IMR-90 (cell line): ENCODE measurements around the gene ECI2. TPM values are rescaled to one million over a fixed set of nuclear protein-coding genes. Genes with fewer than 3 reads are reported as not detected.

Source experiments
- ATAC-seq: fragments of 200-7000 bp; cut with Tn5 transposase; 2 replicates; pipeline ENCODE4 v1.9.1; 2020; ENCODE audit warnings: low read depth, mild to moderate bottlenecking, moderate library complexity
- BruUV-seq: library from RNA; stranded (reverse); fragments of 400-500 nt; replicated peaks from 2 replicates; lab custom pipeline; 2021; lab: Mats Ljungman, UMichigan
- CTCF ChIA-PET: fragments of 300-600 bp; formaldehyde crosslinking; extraction: SDS; loops from one replicate; lab custom pipeline; 2021; ENCODE audit warnings: antibody characterized with exemption; lab: Yijun Ruan, JAX
- POLR2A ChIA-PET: fragments of 300-600 bp; sonication (Branson Sonifier 250); formaldehyde crosslinking; loops from one replicate; lab custom pipeline; 2022; ENCODE audit warnings: antibody characterized with exemption; ENCODE audit not compliant: unreplicated experiment; lab: Charles Lee
- DNase-seq: peaks from one replicate; pipeline ENCODE4 v3.0.0; 2013
- H2AFZ ChIP-seq: replicated peaks from 2 replicates; pipeline ENCODE3; 2013; ENCODE audit warnings: low read length, mild to moderate bottlenecking; ENCODE audit not compliant: poor library complexity
- H2AK5ac ChIP-seq: 2 replicates; pipeline ENCODE4 v1.6.1; 2013; ENCODE audit warnings: low read depth, low read length, inconsistent platforms
- H2AK9ac ChIP-seq: replicated peaks from 2 replicates; pipeline ENCODE3; 2013; ENCODE audit warnings: mild to moderate bottlenecking, low read depth, low read length, moderate library complexity; ENCODE audit not compliant: poor library complexity
- H2BK120ac ChIP-seq: 2 replicates; pipeline ENCODE4 v1.6.1; 2013; ENCODE audit warnings: low read depth, low read length, inconsistent platforms
- H2BK15ac ChIP-seq: 3 replicates; pipeline ENCODE4 v1.6.1; 2013; ENCODE audit warnings: low read depth, low read length, inconsistent platforms
- H2BK20ac ChIP-seq: 2 replicates; pipeline ENCODE4 v1.6.1; 2013; ENCODE audit warnings: low read depth, mild to moderate bottlenecking, inconsistent platforms, low read length, moderate library complexity
- H2BK5ac ChIP-seq: 2 replicates; pipeline ENCODE4 v1.6.1; 2013; ENCODE audit warnings: mild to moderate bottlenecking, low read depth, low read length, inconsistent platforms; ENCODE audit not compliant: poor library complexity, severe bottlenecking
- H3K14ac ChIP-seq: replicated peaks from 2 replicates; pipeline ENCODE4 v1.6.1; 2013; ENCODE audit warnings: low read depth, low read length, inconsistent platforms
- H3K18ac ChIP-seq: 2 replicates; pipeline ENCODE4 v1.6.1; 2013; ENCODE audit warnings: low read depth, low read length, control low read depth
- H3K23ac ChIP-seq: 2 replicates; pipeline ENCODE4 v1.6.1; 2013; ENCODE audit warnings: low read depth, low read length, inconsistent platforms
- H3K27ac ChIP-seq: 2 replicates; pipeline ENCODE4 v1.5.1; 2013; ENCODE audit warnings: mild to moderate bottlenecking, control low read depth, low read length; ENCODE audit not compliant: insufficient read depth
- H3K27me3 ChIP-seq: 2 replicates; pipeline ENCODE4 v1.6.1; 2013; ENCODE audit warnings: low read length; ENCODE audit not compliant: control insufficient read depth, insufficient read depth
- H3K36me3 ChIP-seq: 2 replicates; pipeline ENCODE4 v1.6.1; 2013; ENCODE audit warnings: low read length, mixed read lengths; ENCODE audit not compliant: control insufficient read depth, insufficient read depth
- H3K4ac ChIP-seq: 2 replicates; pipeline ENCODE4 v1.6.1; 2013; ENCODE audit warnings: low read depth, low read length, inconsistent platforms
- H3K4me1 ChIP-seq: 2 replicates; pipeline ENCODE4 v1.6.1; 2013; ENCODE audit warnings: low read length, mixed read lengths; ENCODE audit not compliant: control insufficient read depth, insufficient read depth
- H3K4me2 ChIP-seq: 2 replicates; pipeline ENCODE4 v1.6.1; 2013; ENCODE audit warnings: low read depth, mild to moderate bottlenecking, control low read depth, low read length, moderate library complexity
- H3K4me3 ChIP-seq: 2 replicates; pipeline ENCODE4 v1.5.1; 2013; ENCODE audit warnings: low read depth, mild to moderate bottlenecking, control low read depth, low read length, moderate library complexity; ENCODE audit not compliant: insufficient read depth
- H3K56ac ChIP-seq: 2 replicates; pipeline ENCODE4 v1.6.1; 2013; ENCODE audit warnings: low read length, inconsistent platforms; ENCODE audit not compliant: insufficient read depth; ENCODE audit errors: extremely low read depth
- H3K79me1 ChIP-seq, 2 experiments: 2 replicates each; pipeline ENCODE4 v1.6.1; 2013; ENCODE audit warnings: low read length in 2 of 2, inconsistent platforms in 1 of 2, low read depth in 1 of 2
- H3K9ac ChIP-seq: 2 replicates; pipeline ENCODE4 v1.6.1; 2013; ENCODE audit warnings: low read depth, low read length, control low read depth
- H3K9me1 ChIP-seq: 2 replicates; pipeline ENCODE4 v1.6.1; 2013; ENCODE audit warnings: low read length, inconsistent platforms; ENCODE audit not compliant: insufficient read depth
- H3K9me3 ChIP-seq: 2 replicates; pipeline ENCODE4 v1.6.1; 2013; ENCODE audit warnings: low read length; ENCODE audit not compliant: control insufficient read depth, insufficient read depth
- H4K20me1 ChIP-seq: 2 replicates; pipeline ENCODE4 v1.6.1; 2013; ENCODE audit warnings: low read length, inconsistent platforms; ENCODE audit not compliant: insufficient read depth
- H4K5ac ChIP-seq: 2 replicates; pipeline ENCODE4 v1.6.1; 2013; ENCODE audit warnings: mild to moderate bottlenecking, low read depth, low read length, control low read depth
- H4K8ac ChIP-seq, 2 experiments: 2 replicates each; pipeline ENCODE4 v1.6.1; 2013; ENCODE audit warnings: low read depth in 2 of 2, low read length in 2 of 2, control low read depth in 1 of 2, inconsistent platforms in 1 of 2
- H4K91ac ChIP-seq: 2 replicates; pipeline ENCODE4 v1.6.1; 2013; ENCODE audit warnings: low read depth, low read length, inconsistent platforms; ENCODE audit not compliant: insufficient read depth
- POLR2A ChIP-seq: IDR thresholded peaks from 2 replicates; pipeline ENCODE4 v1.6.1; 2012; ENCODE audit warnings: mild to moderate bottlenecking, low read depth, low read length
- WGBS, 2 experiments: methylation state at CpG; one replicate each; pipeline versions ENCODE4 v1.1.5 to v1.1.7; 2013; ENCODE audit warnings: missing lambda C conversion rate in 2 of 2; ENCODE audit not compliant: insufficient read length in 1 of 2; ENCODE audit errors: extremely low coverage in 2 of 2; 5-methylcytosine and 5-hydroxymethylcytosine counted together
- dilution Hi-C: fragments of 300-500 bp; cut with HindIII; formaldehyde crosslinking; loops from one replicate; pipeline ENCODE4 v1.14.3; 2018; ENCODE audit warnings: low sequenced_read_pairs; ENCODE audit not compliant: unreplicated experiment
- in situ Hi-C: fragments of 300-500 bp; cut with MboI; formaldehyde crosslinking; loops from 3 replicates; pipeline ENCODE4 v1.14.3; 2019; ENCODE audit warnings: low sequenced_read_pairs, inconsistent platforms, mixed read lengths
- intact Hi-C: fragments of 100-400 bp; cut with micrococcal nuclease; formaldehyde crosslinking; loops from 2 replicates; pipeline ENCODE4 v1.10.0; 2022
- polyA plus RNA-seq, 3 experiments: library from polyadenylated mRNA; depleted of rRNA; stranded (reverse); fragments of >200 nt; gene quantifications; 2 replicates each; pipeline ENCODE4 v1.2.3, GENCODE V29; 2012; ENCODE audit warnings: low replicate concordance in 1 of 3
- total RNA-seq: library from RNA; depleted of rRNA; stranded (reverse); fragments of >200 nt; gene quantifications from 2 replicates; pipeline ENCODE4 v1.2.3, GENCODE V29; 2012

The ECI2 gene
- total and polyA plus RNA-seq, 2 of the 4 experiments (the other 2 are of a cell fraction): 64.1 to 152 TPM

DNA sequence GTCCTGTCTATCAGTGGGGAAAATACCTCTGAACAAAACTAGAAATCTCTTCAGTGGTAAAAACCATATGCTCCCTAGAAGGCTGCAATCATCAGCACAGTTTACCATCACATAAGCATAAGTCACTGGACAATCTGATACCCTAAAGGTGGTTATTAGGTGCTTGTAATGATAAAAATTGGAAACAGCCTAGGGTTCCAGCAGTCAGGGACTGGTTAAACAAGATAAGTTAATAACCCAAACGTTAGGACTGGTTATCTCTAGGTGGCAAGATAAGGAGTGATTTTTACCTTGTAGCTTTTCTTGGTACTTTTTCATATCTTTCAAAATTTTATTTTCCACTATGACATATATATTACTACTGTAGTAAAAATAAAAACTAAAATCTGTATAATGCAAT, 11.0 kb downstream of the ECI2 start:
- intact Hi-C loops (no loop called here), dilution Hi-C loops (no loop called here), in situ Hi-C loops (no loop called here)
- Histone ChIP-seq H3K79me1 (peaks cover 6 to 19% of the 10 kb centered on the region in 2 experiments; a peak in 3 of 4 replicates), H3K4me2 (no peak overlapping the region), H3K4ac (no peak overlapping the region), H3K9me1 (peaks cover 7% of the 10 kb centered on the region), H3K18ac (no peak overlapping the region), H3K23ac (no peak overlapping the region), H2BK15ac (no peak overlapping the region), H3K36me3 (peaks cover 34% of the 10 kb centered on the region), H3K9ac (no peak overlapping the region), H4K8ac (no peak overlapping the region), H2BK120ac (no peak overlapping the region), H3K9me3 (no peaks in the 10 kb centered on the region), H4K5ac (no peak overlapping the region), H3K14ac (no peak overlapping the region), H2AFZ (no peak overlapping the region), H3K4me1 (peaks cover 13% of the 10 kb centered on the region), H3K27me3 (no peaks in the 10 kb centered on the region), H2AK9ac (no peak overlapping the region), H3K4me3 (no peak overlapping the region), H2BK20ac (no peak overlapping the region), H2AK5ac (no peak overlapping the region), H2BK5ac (no peak overlapping the region), H3K27ac (no peak overlapping the region), H3K56ac (no peak overlapping the region), H4K91ac (no peak overlapping the region), H4K20me1 (no peaks in the 10 kb centered on the region; the same call in 1 of the 2 replicates)
- no CpG with 5 or more reads among the region's 1 CpG for WGBS, 2 experiments
- ATAC-seq: no peak
- no peak for DNase-seq
- CTCF ChIA-PET: interaction anchor here (2.4 kb wide), 1 partner anchor 86 kb away, joined by 9 read pairs; no protein-coding TSS in a partner anchor
- no peak for TF ChIP-seq POLR2A
- BruUV-seq: no TSS peak
- POLR2A ChIA-PET: no interaction called here
